ENCODE results near the gene DENND1B.

DNA sequence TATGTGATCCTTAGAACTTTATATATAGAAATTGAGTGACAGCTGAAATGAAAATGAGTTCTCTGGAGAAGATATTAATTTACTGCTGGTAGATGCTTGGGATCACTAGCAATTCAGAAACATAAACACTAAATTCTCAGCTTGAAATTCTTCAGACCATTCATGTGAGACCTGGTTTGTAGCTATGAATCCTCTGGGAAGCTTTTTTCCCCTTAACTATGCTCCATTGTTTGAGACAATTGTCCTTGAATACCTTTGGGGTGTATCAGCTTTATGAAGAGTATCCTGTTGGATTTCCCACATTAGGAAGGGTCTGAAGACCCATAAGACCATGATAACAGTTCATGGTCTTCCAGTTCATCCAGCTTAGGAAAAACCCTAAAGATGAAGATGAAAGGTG, 4.6 kb upstream of the DENND1B start:
- no peak for TF ChIP-seq EP300 (IDR thresholded peaks at IDR 0.05)
- TF ChIP-seq, protein P1, sequence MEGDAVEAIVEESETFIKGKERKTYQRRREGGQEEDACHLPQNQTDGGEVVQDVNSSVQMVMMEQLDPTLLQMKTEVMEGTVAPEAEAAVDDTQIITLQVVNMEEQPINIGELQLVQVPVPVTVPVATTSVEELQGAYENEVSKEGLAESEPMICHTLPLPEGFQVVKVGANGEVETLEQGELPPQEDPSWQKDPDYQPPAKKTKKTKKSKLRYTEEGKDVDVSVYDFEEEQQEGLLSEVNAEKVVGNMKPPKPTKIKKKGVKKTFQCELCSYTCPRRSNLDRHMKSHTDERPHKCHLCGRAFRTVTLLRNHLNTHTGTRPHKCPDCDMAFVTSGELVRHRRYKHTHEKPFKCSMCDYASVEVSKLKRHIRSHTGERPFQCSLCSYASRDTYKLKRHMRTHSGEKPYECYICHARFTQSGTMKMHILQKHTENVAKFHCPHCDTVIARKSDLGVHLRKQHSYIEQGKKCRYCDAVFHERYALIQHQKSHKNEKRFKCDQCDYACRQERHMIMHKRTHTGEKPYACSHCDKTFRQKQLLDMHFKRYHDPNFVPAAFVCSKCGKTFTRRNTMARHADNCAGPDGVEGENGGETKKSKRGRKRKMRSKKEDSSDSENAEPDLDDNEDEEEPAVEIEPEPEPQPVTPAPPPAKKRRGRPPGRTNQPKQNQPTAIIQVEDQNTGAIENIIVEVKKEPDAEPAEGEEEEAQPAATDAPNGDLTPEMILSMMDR (IDR thresholded peaks at IDR 0.05) = no peak
